ENCODE results near the gene TNPO1. TPM values are rescaled to one million over a fixed set of nuclear protein-coding genes. Genes with fewer than 3 reads are reported as not detected.

Gene TNPO1
- total and polyA plus RNA-seq, 2 experiments from 2014 or later, result 40.4 to 195 TPM

DNA sequence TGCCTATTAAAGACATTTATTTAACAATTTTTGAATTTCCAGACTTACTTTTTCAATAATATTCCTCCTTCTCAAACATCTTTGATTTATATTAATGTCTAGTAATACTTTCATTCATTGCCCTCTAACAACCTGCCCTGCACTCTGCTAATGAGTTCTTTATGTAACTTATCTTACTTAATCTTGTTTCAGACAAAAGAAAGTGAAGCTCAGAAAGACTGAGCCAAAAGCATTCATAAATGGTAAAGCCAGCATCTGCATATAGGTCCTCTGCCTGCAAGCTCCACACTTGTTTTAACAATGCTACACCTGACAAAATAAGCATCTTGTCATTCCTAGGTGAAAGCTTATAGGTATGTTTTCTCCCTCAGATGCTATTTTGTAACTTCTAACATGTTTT, 2.4 kb upstream of the TNPO1 start:
- DNase-seq (ENCODE audit: low read depth in 1 of 2, low spot score in 1 of 2), result no peak
- Histone ChIP-seq H3K4me3 (no peak overlapping the region), H3K27ac (no peak overlapping the region), H3K9me3 (ENCODE audit: low read depth) (no peaks in the 10 kb centered on the region), H3K4me1 (ENCODE audit: low read depth) (peaks cover 21% of the 10 kb centered on the region), H3K27me3 (no peaks in the 10 kb centered on the region), H3K36me3 (no peaks in the 10 kb centered on the region)
- TF ChIP-seq, protein P1, sequence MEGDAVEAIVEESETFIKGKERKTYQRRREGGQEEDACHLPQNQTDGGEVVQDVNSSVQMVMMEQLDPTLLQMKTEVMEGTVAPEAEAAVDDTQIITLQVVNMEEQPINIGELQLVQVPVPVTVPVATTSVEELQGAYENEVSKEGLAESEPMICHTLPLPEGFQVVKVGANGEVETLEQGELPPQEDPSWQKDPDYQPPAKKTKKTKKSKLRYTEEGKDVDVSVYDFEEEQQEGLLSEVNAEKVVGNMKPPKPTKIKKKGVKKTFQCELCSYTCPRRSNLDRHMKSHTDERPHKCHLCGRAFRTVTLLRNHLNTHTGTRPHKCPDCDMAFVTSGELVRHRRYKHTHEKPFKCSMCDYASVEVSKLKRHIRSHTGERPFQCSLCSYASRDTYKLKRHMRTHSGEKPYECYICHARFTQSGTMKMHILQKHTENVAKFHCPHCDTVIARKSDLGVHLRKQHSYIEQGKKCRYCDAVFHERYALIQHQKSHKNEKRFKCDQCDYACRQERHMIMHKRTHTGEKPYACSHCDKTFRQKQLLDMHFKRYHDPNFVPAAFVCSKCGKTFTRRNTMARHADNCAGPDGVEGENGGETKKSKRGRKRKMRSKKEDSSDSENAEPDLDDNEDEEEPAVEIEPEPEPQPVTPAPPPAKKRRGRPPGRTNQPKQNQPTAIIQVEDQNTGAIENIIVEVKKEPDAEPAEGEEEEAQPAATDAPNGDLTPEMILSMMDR (IDR thresholded peaks at IDR 0.05; ENCODE audit: low read depth, low read length), result no peak

DNA sequence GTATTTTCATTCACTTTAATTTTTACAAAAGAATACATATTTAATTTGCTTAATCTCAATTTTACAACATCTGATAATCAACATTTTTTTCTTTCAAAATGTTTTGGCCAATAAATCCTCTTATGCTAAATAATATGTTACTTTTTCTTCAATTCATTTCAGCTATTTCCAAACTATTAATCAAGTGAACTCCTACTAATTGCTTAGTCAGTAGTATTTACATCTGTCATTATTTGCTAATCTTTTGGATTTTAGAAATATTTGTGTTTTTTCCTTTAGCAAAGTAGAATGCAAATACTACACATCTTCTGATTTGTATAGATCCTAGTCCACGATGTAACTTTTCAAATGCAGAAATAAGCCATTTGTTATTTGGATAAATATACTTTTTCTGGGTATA, 1.6 kb upstream of the TNPO1 start:
- Histone ChIP-seq H3K4me3 (peak overlapping the region; percentile 75), H3K27me3 (no peaks in the 10 kb centered on the region), H3K27ac (peak overlapping the region; percentile 98), H3K4me1 (ENCODE audit: low read depth) (peaks cover 21% of the 10 kb centered on the region), H3K9me3 (ENCODE audit: low read depth) (no peaks in the 10 kb centered on the region), H3K36me3 (no peaks in the 10 kb centered on the region)
- DNase-seq (ENCODE audit: low read depth in 1 of 2, low spot score in 1 of 2), result no peak
- TF ChIP-seq, protein P1 (IDR thresholded peaks at IDR 0.05; ENCODE audit: low read depth, low read length), result no peak

DNA sequence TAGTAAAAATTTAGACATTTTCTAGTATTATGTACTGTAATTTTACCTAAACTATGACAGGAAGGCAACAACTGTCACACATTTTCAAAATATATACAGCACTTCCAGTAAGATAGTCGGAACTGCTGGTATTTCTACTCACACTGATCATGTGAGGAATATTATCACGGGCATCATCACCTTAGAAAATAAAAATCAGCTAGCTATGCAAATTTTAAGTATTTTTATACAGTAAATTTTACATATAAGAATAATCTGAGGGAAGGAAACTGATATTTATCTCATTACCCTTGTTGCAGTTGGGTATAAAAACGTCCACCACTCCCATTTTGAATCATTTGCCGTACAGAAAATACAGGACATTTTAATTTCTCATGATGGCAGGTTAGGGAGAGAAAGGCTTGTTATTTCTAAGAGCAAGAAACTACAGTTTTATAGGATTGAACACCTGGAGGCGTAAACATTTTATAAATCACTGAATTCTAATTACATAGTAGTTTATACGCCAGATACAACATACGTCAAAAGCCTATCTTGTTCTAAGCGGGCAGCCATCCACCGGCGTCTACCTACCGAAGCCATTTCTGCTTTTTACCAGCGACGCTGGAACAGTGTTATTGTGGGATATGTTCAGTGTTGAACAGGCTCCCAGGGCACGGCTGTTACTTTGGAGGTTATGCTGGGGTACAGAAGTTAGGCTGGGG, 729 bp upstream of the TNPO1 start:
- H3K4me3 ChIP-seq, result peak overlapping the region; percentile 75
- H3K27ac ChIP-seq, result peak overlapping the region; percentile 98
- H3K4me1 ChIP-seq (ENCODE audit: low read depth), result peaks cover 21% of the 10 kb centered on the region
- DNase-seq (ENCODE audit: low read depth in 1 of 2, low spot score in 1 of 2), result no peak
- no peaks in the 10 kb centered on the region for H3K9me3 ChIP-seq (ENCODE audit: low read depth)
- no peaks in the 10 kb centered on the region for H3K36me3 ChIP-seq
- H3K27me3 ChIP-seq, result no peaks in the 10 kb centered on the region
- TF ChIP-seq, protein P1 (IDR thresholded peaks at IDR 0.05; ENCODE audit: low read depth, low read length), result no peak

DNA sequence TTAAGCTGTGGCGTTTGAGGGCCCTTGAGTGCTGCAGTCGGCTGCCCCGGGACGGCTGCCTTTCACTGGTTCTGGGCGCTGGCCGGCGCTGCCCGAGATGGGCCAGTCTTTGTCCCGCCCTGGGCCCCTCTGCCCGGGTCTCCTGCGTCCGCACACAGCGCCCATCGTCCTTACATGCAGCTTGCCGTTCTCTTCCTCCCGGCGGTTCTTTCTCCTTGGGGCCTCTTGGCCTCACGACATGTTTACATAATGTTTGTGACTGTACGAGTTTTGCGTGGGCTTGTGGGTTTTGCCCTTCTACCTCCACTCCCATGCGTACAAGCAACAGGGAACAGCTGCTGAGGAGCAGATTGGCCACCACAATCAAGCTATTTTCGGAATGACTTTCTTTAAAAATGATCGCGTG, 618 bp downstream of the TNPO1 start:
- H3K9me3 ChIP-seq (ENCODE audit: low read depth), result no peaks in the 10 kb centered on the region
- DNase-seq (ENCODE audit: low read depth in 1 of 2, low spot score in 1 of 2), result peak; percentile 68 to 79
- H3K27me3 ChIP-seq, result no peaks in the 10 kb centered on the region
- H3K4me3 ChIP-seq, result peak overlapping the region; percentile 75
- H3K27ac ChIP-seq, result peak overlapping the region; percentile 98
- peaks cover 25% of the 10 kb centered on the region for H3K4me1 ChIP-seq (ENCODE audit: low read depth)
- TF ChIP-seq, protein P1 (IDR thresholded peaks at IDR 0.05; ENCODE audit: low read depth, low read length), result no peak
- no peaks in the 10 kb centered on the region for H3K36me3 ChIP-seq

DNA sequence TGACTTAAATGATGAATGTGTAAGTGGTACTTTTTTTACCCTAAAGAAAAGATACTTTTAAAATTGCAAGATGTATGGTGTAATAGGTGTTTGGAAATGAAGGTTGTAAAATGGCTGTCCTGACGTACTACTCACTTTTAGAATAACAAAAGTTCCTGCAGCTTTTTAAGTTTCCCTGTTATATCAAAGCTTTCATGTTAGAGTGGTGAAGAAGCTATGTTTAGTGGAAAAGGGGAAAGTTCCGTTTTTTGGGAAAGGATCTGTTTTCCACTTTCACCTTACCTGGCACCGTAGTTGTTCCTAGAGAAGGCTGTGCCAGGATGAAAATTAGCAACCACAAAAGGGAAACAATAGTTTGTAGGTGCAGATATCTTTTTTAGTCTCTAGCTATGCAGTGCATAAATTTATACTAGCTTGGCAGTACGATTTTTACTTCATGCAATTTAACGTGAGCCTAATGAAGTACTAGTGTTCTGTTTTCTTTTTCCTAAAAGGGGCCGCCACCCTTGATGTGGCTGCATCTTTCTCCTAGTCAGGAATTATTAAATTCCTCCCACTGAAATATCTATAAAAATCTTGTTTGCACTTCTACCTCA, 1.3 kb downstream of the TNPO1 start:
- Histone ChIP-seq H3K4me1 (ENCODE audit: low read depth) (peaks cover 25% of the 10 kb centered on the region), H3K27me3 (no peaks in the 10 kb centered on the region), H3K36me3 (no peaks in the 10 kb centered on the region), H3K9me3 (ENCODE audit: low read depth) (no peaks in the 10 kb centered on the region), H3K27ac (peak overlapping the region; percentile 98), H3K4me3 (peak overlapping the region; percentile 75)
- TF ChIP-seq, protein P1 (IDR thresholded peaks at IDR 0.05; ENCODE audit: low read depth, low read length), result no peak
- peak in 1 of 2 donors; percentile 14 for DNase-seq (ENCODE audit: low read depth in 1 of 2, low spot score in 1 of 2)
